HepG2 (cell line): ENCODE results near the gene PTCD3. TPM values are rescaled to one million over a fixed set of nuclear protein-coding genes. Genes with fewer than 3 reads are reported as not detected.

Experiments
- ATF6 ChIP-seq: sonication (generic); formaldehyde crosslinking; conservative IDR thresholded peaks from 2 replicates; pipeline ENCODE4 v1.4.0; 2020; ENCODE audit warnings: missing genetic modification reagents
- DBP ChIP-seq: sonication (generic); formaldehyde crosslinking; IDR thresholded peaks from 2 replicates; pipeline ENCODE4 v1.4.0; 2020; ENCODE audit warnings: missing genetic modification reagents; ENCODE audit errors: not compliant biosample characterization
- JDP2 ChIP-seq: sonication (generic); formaldehyde crosslinking; IDR thresholded peaks from 2 replicates; pipeline ENCODE4 v1.8.1; 2022; ENCODE audit warnings: missing genetic modification reagents, borderline replicate concordance
- MAZ ChIP-seq, 2 experiments: sonication (generic) in 1 of 2; formaldehyde crosslinking in 1 of 2; IDR thresholded peaks; 2 replicates each; pipeline versions ENCODE4 v1.5.0 to v1.6.1; 2012 to 2020; ENCODE audit warnings: low read depth in 2 of 2, mild to moderate bottlenecking in 2 of 2, borderline replicate concordance in 1 of 2, improper control_type of control experiment in 1 of 2, low read length in 1 of 2, missing genetic modification reagents in 1 of 2, moderate library complexity in 1 of 2
- RXRA ChIP-seq: sonication (generic); formaldehyde crosslinking; IDR thresholded peaks from 2 replicates; pipeline ENCODE4 v1.5.1; 2020; ENCODE audit warnings: missing genetic modification reagents
- SALL1 ChIP-seq: sonication (generic); formaldehyde crosslinking; IDR thresholded peaks from 2 replicates; pipeline ENCODE4 v1.8.0; 2022; ENCODE audit warnings: mild to moderate bottlenecking, missing genetic modification reagents
- SMAD3 ChIP-seq: sonication (generic); formaldehyde crosslinking; IDR thresholded peaks from 2 replicates; pipeline ENCODE4 v1.4.0; 2020; ENCODE audit warnings: missing genetic modification reagents
- SMARCC2 ChIP-seq: fragments of 450-650 bp; IDR thresholded peaks from 2 replicates; pipeline ENCODE4 v1.6.1; 2017; ENCODE audit warnings: antibody characterized with exemption, mild to moderate bottlenecking
- SNRNP70 ChIP-seq: fragments of 200-400 bp; formaldehyde crosslinking; IDR thresholded peaks from 2 replicates; pipeline ENCODE4 v1.6.1; 2017; ENCODE audit warnings: mild to moderate bottlenecking, low read depth, low read length, moderate library complexity
- ZIK1 ChIP-seq: sonication (generic); formaldehyde crosslinking; IDR thresholded peaks from 2 replicates; pipeline ENCODE4 v1.5.0; 2020; ENCODE audit warnings: mild to moderate bottlenecking, low read depth, missing genetic modification reagents, borderline replicate concordance
- ZNF143 ChIP-seq: sonication (generic); formaldehyde crosslinking; IDR thresholded peaks from 2 replicates; pipeline ENCODE4 v1.4.0; 2020; ENCODE audit warnings: missing genetic modification reagents
- ZNF225 ChIP-seq: sonication (generic); formaldehyde crosslinking; IDR thresholded peaks from 2 replicates; pipeline ENCODE4 v1.4.0; 2020; ENCODE audit warnings: mild to moderate bottlenecking, missing genetic modification reagents
- ZNF33A ChIP-seq: sonication (generic); formaldehyde crosslinking; IDR thresholded peaks from 2 replicates; pipeline ENCODE4 v1.5.1; 2020; ENCODE audit warnings: missing genetic modification reagents, mild to moderate bottlenecking, moderate library complexity, borderline replicate concordance
- ZNF431 ChIP-seq: sonication (generic); formaldehyde crosslinking; IDR thresholded peaks from 2 replicates; pipeline ENCODE4 v1.9.0; 2022; ENCODE audit warnings: missing genetic modification reagents, low read depth, mild to moderate bottlenecking, borderline replicate concordance
- ZNF510 ChIP-seq: sonication (generic); formaldehyde crosslinking; IDR thresholded peaks from 2 replicates; pipeline ENCODE4 v1.4.0; 2020; ENCODE audit warnings: low read depth, mild to moderate bottlenecking, missing genetic modification reagents
- ZNF670 ChIP-seq: sonication (generic); formaldehyde crosslinking; IDR thresholded peaks from 2 replicates; pipeline ENCODE4 v1.8.0; 2022; ENCODE audit warnings: mild to moderate bottlenecking, missing genetic modification reagents, borderline replicate concordance
- polyA plus RNA-seq, 8 experiments: library from polyadenylated mRNA; depleted of rRNA in 3 of 8; stranded (reverse) in 7 of 8; unstranded in 1 of 8; fragments of >200 nt; fragmentation: Illumina TruSeq in 4 of 8; extraction: Trizol in 4 of 8; gene quantifications; 2 replicates each; pipeline versions ENCODE4 v1.2.1 to v1.2.3, GENCODE V29; 2011 to 2016; ENCODE audit warnings: low read depth in 4 of 8, missing spikeins in 1 of 8, mixed read lengths in 1 of 8; ENCODE audit not compliant: insufficient read depth in 1 of 8
- total RNA-seq, 5 experiments: library from RNA; depleted of rRNA; stranded (reverse); fragments of >200 nt; fragmentation: Illumina TruSeq; extraction: Trizol; gene quantifications; 2 replicates each; pipeline ENCODE4 v1.2.3, GENCODE V29; 2016; ENCODE audit warnings: low read depth in 1 of 5
- TF ChIP-seq, protein P1 (sequence below): sonication (generic); formaldehyde crosslinking; IDR thresholded peaks from 2 replicates; pipeline ENCODE4 v1.8.0; 2022; ENCODE audit warnings: mild to moderate bottlenecking, missing genetic modification reagents; ENCODE audit not compliant: insufficient replicate concordance
- TF ChIP-seq, protein P2 (sequence below): sonication (generic); formaldehyde crosslinking; IDR thresholded peaks from 2 replicates; pipeline ENCODE4 v1.4.0; 2020; ENCODE audit warnings: low read depth, mild to moderate bottlenecking, missing genetic modification reagents
- TF ChIP-seq, protein P3 (sequence below): sonication (generic); formaldehyde crosslinking; IDR thresholded peaks from 2 replicates; pipeline ENCODE4 v1.5.1; 2020; ENCODE audit warnings: mild to moderate bottlenecking, missing genetic modification reagents, moderate library complexity

The PTCD3 gene
- total and polyA plus RNA-seq, 2 of the 13 experiments (the other 11 are each of a cell fraction or from before 2014, with no cell fraction given): 124 to 309 TPM

DNA sequence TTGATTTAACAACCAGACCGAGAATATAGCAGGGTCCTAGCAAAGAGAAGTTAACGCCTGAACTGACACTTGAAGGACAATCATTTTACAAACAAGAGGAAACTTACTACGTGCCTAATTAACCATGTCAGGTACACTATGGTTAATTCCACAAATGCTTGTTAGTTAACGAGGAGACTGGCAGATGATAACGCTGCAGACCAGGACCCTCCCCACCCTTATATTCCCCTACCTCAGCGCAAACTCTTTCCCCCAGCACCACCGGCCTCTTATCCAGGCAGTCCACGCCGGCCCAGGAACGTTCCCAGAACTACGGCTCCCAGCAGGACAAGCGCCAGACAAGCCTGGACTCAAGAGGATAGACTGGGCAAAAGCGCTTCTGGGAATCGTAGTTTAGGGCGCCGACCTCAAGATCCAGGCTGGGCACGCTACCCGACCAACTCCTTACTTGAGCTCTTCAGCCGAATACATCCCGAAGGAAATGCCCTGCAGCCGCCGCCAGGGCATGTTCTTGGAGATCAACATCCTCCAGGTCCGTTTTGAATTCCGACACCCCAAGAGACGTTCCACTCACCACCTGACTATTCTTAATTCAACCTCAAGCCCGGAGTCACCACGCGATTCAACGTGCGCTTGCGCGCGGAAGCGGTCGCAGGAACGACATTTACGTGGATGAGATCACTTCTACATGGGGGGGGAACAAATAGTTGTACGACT lies 625 bp upstream of the PTCD3 start, which contains the start of gene POLR1A (continued):
- TF ChIP-seq ZNF670 (CRISPR knock-in tag) (no peak), ZNF431 (CRISPR knock-in tag) (no peak), RXRA (no peak), JDP2 (CRISPR knock-in tag) (no peak), MAZ (IDR thresholded peaks at IDR 0.05; ENCODE audit: borderline replicate concordance, low read depth, low read length) (0 out of 2 replicates have a peak, but pooled peaks have one; percentile 41), MAZ (CRISPR knock-in tag; IDR thresholded peaks at IDR 0.05; ENCODE audit: low read depth) (no peak; the same call in 1 of the 2 replicates), ATF6 (CRISPR knock-in tag) (peak; percentile 86; the same call in 1 of the 2 replicates), SMAD3 (CRISPR knock-in tag) (no peak), ZNF510 (CRISPR knock-in tag) (no peak), SNRNP70 (no peak), ZNF225 (no peak), DBP (CRISPR knock-in tag) (no peak), ZNF33A (CRISPR knock-in tag) (no peak), ZNF143 (CRISPR knock-in tag) (peak; percentile 92), SALL1 (peak; percentile 33; the same call in 1 of the 2 replicates), ZIK1 (no peak; the same call in 1 of the 2 replicates), SMARCC2 (no peak)
- TF ChIP-seq, protein P1, sequence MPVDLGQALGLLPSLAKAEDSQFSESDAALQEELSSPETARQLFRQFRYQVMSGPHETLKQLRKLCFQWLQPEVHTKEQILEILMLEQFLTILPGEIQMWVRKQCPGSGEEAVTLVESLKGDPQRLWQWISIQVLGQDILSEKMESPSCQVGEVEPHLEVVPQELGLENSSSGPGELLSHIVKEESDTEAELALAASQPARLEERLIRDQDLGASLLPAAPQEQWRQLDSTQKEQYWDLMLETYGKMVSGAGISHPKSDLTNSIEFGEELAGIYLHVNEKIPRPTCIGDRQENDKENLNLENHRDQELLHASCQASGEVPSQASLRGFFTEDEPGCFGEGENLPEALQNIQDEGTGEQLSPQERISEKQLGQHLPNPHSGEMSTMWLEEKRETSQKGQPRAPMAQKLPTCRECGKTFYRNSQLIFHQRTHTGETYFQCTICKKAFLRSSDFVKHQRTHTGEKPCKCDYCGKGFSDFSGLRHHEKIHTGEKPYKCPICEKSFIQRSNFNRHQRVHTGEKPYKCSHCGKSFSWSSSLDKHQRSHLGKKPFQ (CRISPR knock-in tag): no peak
- TF ChIP-seq, protein P2, sequence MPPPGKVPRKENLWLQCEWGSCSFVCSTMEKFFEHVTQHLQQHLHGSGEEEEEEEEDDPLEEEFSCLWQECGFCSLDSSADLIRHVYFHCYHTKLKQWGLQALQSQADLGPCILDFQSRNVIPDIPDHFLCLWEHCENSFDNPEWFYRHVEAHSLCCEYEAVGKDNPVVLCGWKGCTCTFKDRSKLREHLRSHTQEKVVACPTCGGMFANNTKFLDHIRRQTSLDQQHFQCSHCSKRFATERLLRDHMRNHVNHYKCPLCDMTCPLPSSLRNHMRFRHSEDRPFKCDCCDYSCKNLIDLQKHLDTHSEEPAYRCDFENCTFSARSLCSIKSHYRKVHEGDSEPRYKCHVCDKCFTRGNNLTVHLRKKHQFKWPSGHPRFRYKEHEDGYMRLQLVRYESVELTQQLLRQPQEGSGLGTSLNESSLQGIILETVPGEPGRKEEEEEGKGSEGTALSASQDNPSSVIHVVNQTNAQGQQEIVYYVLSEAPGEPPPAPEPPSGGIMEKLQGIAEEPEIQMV (CRISPR knock-in tag): no peak
- TF ChIP-seq, protein P3, sequence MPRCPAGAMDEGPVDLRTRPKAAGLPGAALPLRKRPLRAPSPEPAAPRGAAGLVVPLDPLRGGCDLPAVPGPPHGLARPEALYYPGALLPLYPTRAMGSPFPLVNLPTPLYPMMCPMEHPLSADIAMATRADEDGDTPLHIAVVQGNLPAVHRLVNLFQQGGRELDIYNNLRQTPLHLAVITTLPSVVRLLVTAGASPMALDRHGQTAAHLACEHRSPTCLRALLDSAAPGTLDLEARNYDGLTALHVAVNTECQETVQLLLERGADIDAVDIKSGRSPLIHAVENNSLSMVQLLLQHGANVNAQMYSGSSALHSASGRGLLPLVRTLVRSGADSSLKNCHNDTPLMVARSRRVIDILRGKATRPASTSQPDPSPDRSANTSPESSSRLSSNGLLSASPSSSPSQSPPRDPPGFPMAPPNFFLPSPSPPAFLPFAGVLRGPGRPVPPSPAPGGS (CRISPR knock-in tag): no peak
